Right lobe of liver (tissue), 6 donors: ENCODE data around the gene MED26. TPM values are rescaled to one million over a fixed set of nuclear protein-coding genes. Genes with fewer than 3 reads are reported as not detected.

ENCODE experiments used
- ATAC-seq, 4 donors: fragments of 200-7000 bp; cut with Tn5 transposase; one replicate each; pipeline ENCODE4 v1.9.1; 2020; ENCODE audit warnings: mild to moderate bottlenecking in 4 of 4, moderate library complexity in 4 of 4
- DNase-seq, 3 donors: peaks; one replicate each; pipeline ENCODE4 v3.0.0-alpha.2; 2020
- H3K27ac ChIP-seq, 3 donors: fragments of 200-600 bp; one replicate each; pipeline ENCODE4 v1.8.0; 2022
- H3K27me3 ChIP-seq, 2 donors: fragments of 200-600 bp; one replicate each; pipeline ENCODE4 v1.8.0; 2022
- H3K36me3 ChIP-seq, 4 donors: fragments of 200-600 bp; sonication (generic) in 1 of 4; one replicate each; pipeline versions ENCODE4 v1.5.1 to v1.8.0; 2017 to 2022; ENCODE audit warnings: control low read depth in 1 of 4
- H3K4me1 ChIP-seq, 4 donors: fragments of 200-600 bp; sonication (generic) in 1 of 4; one replicate each; pipeline versions ENCODE4 v1.5.1 to v1.8.0; 2017 to 2022; ENCODE audit warnings: control low read depth in 1 of 4
- H3K4me3 ChIP-seq, 3 donors: fragments of 200-600 bp; one replicate each; pipeline ENCODE4 v1.8.0; 2022
- H3K9me3 ChIP-seq, 4 donors: fragments of 200-600 bp; sonication (generic) in 1 of 4; one replicate each; pipeline versions ENCODE4 v1.5.1 to v1.8.0; 2017 to 2022; ENCODE audit warnings: control low read depth in 1 of 4
- CTCF ChIP-seq, 4 donors: fragments of 200-600 bp in 3 of 4; fragments of 450-650 bp in 1 of 4; IDR thresholded peaks; one replicate each; pipeline versions ENCODE4 v1.5.1 to v1.8.0; 2016 to 2022; ENCODE audit warnings: antibody characterized with exemption in 4 of 4, mild to moderate bottlenecking in 2 of 4
- POLR2A ChIP-seq: fragments of 450-650 bp; IDR thresholded peaks from one replicate; pipeline ENCODE4 v1.6.1; 2017; ENCODE audit warnings: antibody characterized with exemption, mild to moderate bottlenecking
- WGBS: methylation state at CpG from one replicate; pipeline ENCODE4 v1.1.6; 2018; ENCODE audit warnings: low coverage, low lambda C conversion rate; ENCODE audit not compliant: insufficient coverage; ENCODE audit errors: missing lambda C conversion rate; 5-methylcytosine and 5-hydroxymethylcytosine counted together
- intact Hi-C, 2 donors: fragments of 100-400 bp; cut with DNase I; formaldehyde crosslinking; loops; one replicate each; pipeline versions ENCODE4 v1.11.2 to v1.14.1; 2022
- total RNA-seq, 6 experiments: library from RNA; depleted of rRNA in 2 of 6; stranded (reverse); fragments of >200 nt in 2 of 6; fragmentation: NEBNext Ultra II Directional in 3 of 6; extraction: Animal tissue kit (Norgen Biotek cat#: 25700) in 3 of 6; gene quantifications; one replicate each; pipeline versions ENCODE4 v1.1.0 to v1.2.4, GENCODE V29; 2016 to 2023
- donor health status: DM: no; HTN: yes; CAD: no.
- donor health status: DM: no; HTN: no; CAD: no.
- donor health status: DM: no; HTN: no; CAD: no.
- donor health status: DM: no; HTN: yes; CAD: no.
- donor health status: DM: no; HTN: yes; CAD: no.

The MED26 gene
- total RNA-seq, 6 experiments from 2014 or later, result 3.4 to 5.4 (median 4.4) TPM

GRCh38 chr19:16627928-16628182 lies 149 bp downstream of the MED26 start:
- WGBS, result no CpG with 5 or more reads among the region's 38 CpGs
- no peak for DNase-seq
- H3K4me1 ChIP-seq, result peaks cover 0 to 35% (median 13%) of the 10 kb centered on the region in 4 donors
- intact Hi-C loops, result loop anchor here in 1 of 2 donors (5.0 kb wide), 1 partner anchor 56 kb away; the partner anchor contains the start of gene SLC35E1
- H3K36me3 ChIP-seq, result peaks cover 0 to 4% (median under 1%) of the 10 kb centered on the region in 4 donors
- TF ChIP-seq POLR2A (no peak), CTCF (IDR thresholded peaks at IDR 0.05) (no peak)
- H3K27ac ChIP-seq, result peak overlapping the region; percentile 56 to 76 (median 72)
- H3K9me3 ChIP-seq, result no peaks in the 10 kb centered on the region
- no peak for ATAC-seq
- peak overlapping the region; percentile 87 to 95 (median 92) for H3K4me3 ChIP-seq
- no peaks in the 10 kb centered on the region for H3K27me3 ChIP-seq

GRCh38 chr19:16627193-16627927 lies 644 bp downstream of the MED26 start:
- H3K4me3 ChIP-seq, result peak overlapping the region; percentile 87 to 95 (median 92)
- H3K36me3 ChIP-seq, result peaks cover 0 to 4% (median under 1%) of the 10 kb centered on the region in 4 donors
- ATAC-seq (no peak), DNase-seq (peak in 2 of 3 donors; percentile 57 to 64)
- intact Hi-C loops, result loop anchor here in 1 of 2 donors (5.0 kb wide), 1 partner anchor 55 kb away; the partner anchor contains the start of gene SLC35E1
- 2% methylated on average over 8 of the region's 52 CpGs for WGBS
- peaks cover 0 to 31% (median 13%) of the 10 kb centered on the region in 4 donors for H3K4me1 ChIP-seq
- H3K27me3 ChIP-seq, result no peaks in the 10 kb centered on the region
- peak overlapping the region; percentile 56 to 76 (median 72) for H3K27ac ChIP-seq
- TF ChIP-seq CTCF (IDR thresholded peaks at IDR 0.05) (no peak), POLR2A (no peak)
- no peaks in the 10 kb centered on the region for H3K9me3 ChIP-seq

DNA sequence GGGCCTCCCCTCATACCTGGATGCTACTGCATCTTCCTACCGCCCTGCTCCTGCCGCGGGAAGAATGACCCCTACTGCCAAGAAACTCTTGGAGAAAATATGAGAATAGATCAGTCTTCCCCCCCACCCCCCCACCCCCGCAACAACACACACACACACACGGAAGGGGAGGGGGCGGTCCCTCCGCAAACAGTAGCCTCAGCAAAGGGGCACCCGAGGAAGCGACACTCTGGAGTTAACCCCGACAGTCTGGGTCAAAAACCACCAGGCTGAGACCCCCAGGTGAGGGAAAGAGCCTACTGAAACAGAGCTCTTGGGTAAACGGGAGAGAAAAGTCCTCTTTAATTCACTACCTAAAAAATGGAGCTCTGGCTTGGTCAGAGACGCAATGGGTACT lies 1.2 kb downstream of the MED26 start:
- ATAC-seq, result no peak
- WGBS, result 0% methylated on average over 12 of the region's 12 CpGs
- intact Hi-C loops, result loop anchor here in 1 of 2 donors (5.0 kb wide), 1 partner anchor 54 kb away; the partner anchor contains the start of gene SLC35E1
- H3K4me1 ChIP-seq, result peaks cover 0 to 25% (median 13%) of the 10 kb centered on the region in 4 donors
- TF ChIP-seq POLR2A (no peak), CTCF (IDR thresholded peaks at IDR 0.05) (no peak)
- H3K27ac ChIP-seq, result no peak overlapping the region
- H3K36me3 ChIP-seq, result peaks cover 0 to 4% (median under 1%) of the 10 kb centered on the region in 4 donors
- H3K4me3 ChIP-seq, result peak overlapping the region; percentile 87 to 95 (median 92)
- no peak for DNase-seq
- H3K27me3 ChIP-seq, result no peaks in the 10 kb centered on the region
- no peaks in the 10 kb centered on the region for H3K9me3 ChIP-seq

DNA sequence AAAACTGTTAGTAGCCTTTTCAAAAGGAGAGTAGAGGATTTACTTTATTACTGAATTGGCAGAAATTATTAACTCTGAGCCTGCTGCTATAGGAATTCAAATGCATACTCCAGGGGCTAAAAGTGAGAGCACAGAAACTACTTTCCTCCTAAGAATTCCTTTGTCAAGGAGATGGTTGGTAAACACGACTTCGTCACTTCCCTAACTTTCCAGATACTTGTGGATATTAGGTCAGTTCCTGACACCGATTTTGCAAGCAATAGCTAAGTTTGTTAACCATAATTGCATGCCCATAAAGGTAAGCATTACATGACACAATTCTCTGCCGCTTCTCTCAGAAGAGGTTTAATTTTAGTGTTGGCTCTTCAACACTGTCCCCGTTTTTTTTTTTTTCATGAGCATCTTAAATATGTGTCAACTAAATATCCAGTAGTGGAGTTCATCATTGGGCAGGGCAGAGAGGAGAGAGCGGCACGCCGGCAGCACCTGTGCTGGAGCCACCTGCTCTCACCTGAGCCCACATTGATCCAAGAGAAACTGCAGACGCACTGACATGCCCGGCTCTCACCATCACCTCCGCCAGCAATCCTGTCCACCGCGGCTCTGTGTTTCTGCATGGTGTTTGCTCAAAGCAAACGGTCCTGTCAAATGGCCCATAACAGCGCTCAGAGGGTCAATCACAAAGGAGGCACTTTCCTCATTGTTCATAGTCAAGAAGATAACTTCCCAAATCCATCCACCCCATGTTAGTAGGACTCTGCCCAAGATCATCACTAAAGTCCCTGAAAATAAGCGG lies 2.6 kb downstream of the MED26 start:
- 44% methylated on average over 11 of the region's 16 CpGs for WGBS
- intact Hi-C loops, result loop anchor here in 1 of 2 donors (5.0 kb wide), 1 partner anchor 53 kb away; the partner anchor contains the start of gene SLC35E1
- ATAC-seq, result no peak

More for the DNA sequence above, 2.6 kb downstream of the MED26 start:
- TF ChIP-seq CTCF (IDR thresholded peaks at IDR 0.05) (no peak), POLR2A (no peak)
- Histone ChIP-seq H3K36me3 (peaks cover 0 to 4% (median under 1%) of the 10 kb centered on the region in 4 donors), H3K4me1 (peaks cover 0 to 23% (median 13%) of the 10 kb centered on the region in 4 donors), H3K9me3 (no peaks in the 10 kb centered on the region), H3K27ac (no peak overlapping the region), H3K4me3 (no peak overlapping the region), H3K27me3 (no peaks in the 10 kb centered on the region)
- no peak for DNase-seq
